Measurements from ENCODE around the gene SVIL.

Gene SVIL

DNA sequence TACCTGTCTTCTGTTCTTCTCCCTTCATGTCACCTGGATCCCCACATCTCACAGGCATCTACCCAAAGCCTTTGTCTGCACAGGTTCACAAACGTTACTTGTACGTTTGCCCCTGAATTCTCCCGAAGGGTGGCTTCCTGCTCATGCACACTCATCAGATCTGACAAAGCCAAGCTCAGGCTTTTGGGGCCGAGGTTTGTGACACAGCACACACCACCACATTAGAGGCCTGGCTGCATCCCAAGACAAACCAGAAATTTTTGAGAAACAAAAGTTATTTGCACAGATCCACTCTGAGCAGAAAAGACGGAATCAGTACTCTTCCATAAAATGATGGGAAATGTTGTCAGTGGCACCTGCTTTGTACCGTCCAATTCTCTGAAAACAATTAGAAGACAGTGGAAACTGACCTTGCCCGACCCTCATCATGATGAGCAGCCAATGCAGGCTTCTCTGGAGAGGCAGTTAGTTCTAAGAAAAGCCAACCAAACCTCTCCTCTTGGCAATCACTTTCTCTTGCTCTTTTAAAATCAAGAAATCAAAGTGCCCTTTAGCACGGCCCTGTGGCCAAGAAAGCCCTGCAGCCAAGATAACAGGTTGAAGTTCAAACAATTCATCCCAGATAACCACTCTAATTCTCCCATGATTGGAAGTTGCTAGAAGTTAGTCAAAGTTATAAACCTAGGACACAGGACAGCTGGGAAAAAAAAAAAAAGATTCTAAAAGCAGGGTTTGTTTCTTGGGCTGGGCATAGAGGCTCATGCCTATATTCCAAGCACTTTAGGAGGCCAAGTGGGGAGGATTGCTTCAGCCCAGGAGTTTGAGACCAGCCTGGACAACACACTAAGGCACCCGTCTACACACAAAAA lies 13.6 kb upstream of the SVIL start:
- H3K27me3 ChIP-seq (replicated peaks; ENCODE audit: control insufficient read depth, insufficient read depth, low read length) = no peaks in the 10 kb centered on the region
- H3K36me3 ChIP-seq (ENCODE audit: control insufficient read depth, insufficient read depth, low read length, severe bottlenecking) = peaks cover 8% of the 10 kb centered on the region
- DNase-seq (ENCODE audit: low read depth) = peak; percentile 28
- peaks cover 63% of the 10 kb centered on the region for H3K4me1 ChIP-seq (ENCODE audit: control insufficient read depth, insufficient read depth, low read length)
- peak overlapping the region; percentile 85 for H3K9ac ChIP-seq (ENCODE audit: low read length)
- H3K4me3 ChIP-seq (ENCODE audit: low read length) = peak overlapping the region; percentile 76
- no peaks in the 10 kb centered on the region for H3K9me3 ChIP-seq (ENCODE audit: control insufficient read depth, low read length)

DNA sequence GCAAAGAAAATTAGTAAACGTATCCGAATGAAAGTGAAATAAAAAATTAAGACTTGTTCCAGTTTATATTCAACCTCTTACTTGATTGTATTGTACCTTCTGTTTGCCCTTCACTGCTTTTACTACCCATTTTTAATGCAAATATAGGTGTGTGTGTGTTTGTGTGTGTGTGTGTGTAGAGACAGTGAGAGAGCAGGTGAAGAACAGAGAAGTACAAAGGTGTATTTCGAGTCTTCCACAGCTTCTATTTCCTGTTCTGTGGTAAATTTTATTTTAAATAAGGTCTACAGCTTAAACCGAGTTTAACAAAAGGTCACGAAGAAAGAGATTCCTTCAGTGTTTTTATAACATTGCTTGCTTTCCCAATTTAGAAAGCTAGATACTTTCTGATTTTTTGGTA lies 12.7 kb upstream of the SVIL start:
- Histone ChIP-seq H3K4me3 (ENCODE audit: low read length) (peak overlapping the region; percentile 76), H3K9me3 (ENCODE audit: control insufficient read depth, low read length) (no peaks in the 10 kb centered on the region), H3K4me1 (ENCODE audit: control insufficient read depth, insufficient read depth, low read length) (peaks cover 72% of the 10 kb centered on the region)

DNA sequence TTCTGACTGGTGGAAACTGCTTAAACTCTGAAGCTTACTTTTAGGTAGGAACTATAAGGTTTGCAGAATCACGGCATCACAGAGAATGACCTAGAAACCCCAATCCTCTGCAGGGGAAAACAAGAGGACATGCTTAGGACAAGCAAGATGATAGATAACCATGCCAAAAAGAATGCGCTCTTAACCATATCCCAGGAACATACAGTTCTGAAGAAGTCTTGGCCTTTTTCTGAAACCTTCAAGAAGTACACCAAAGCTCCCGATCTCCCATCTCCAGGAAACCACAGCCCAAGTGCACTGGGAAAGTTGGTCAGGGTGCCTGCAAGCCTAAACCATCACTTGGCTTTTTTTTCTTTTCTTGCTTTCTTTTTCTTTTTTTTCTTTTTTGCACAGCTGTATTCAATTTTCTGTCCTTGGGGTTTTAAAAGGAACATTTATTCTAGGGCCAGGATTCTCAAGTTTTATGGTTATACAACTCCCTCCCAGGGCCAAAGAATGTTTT lies 12.2 kb upstream of the SVIL start:
- DNase-seq (ENCODE audit: low read depth) = peak; percentile 87
- peak overlapping the region; percentile 76 for H3K4me3 ChIP-seq (ENCODE audit: low read length)

More for the DNA sequence above, 12.7 kb upstream of the SVIL start:
- peak; percentile 28 for DNase-seq (ENCODE audit: low read depth)
- peak overlapping the region; percentile 85 for H3K9ac ChIP-seq (ENCODE audit: low read length)
- no peaks in the 10 kb centered on the region for H3K27me3 ChIP-seq (replicated peaks; ENCODE audit: control insufficient read depth, insufficient read depth, low read length)
- H3K36me3 ChIP-seq (ENCODE audit: control insufficient read depth, insufficient read depth, low read length, severe bottlenecking) = peaks cover 6% of the 10 kb centered on the region

DNA sequence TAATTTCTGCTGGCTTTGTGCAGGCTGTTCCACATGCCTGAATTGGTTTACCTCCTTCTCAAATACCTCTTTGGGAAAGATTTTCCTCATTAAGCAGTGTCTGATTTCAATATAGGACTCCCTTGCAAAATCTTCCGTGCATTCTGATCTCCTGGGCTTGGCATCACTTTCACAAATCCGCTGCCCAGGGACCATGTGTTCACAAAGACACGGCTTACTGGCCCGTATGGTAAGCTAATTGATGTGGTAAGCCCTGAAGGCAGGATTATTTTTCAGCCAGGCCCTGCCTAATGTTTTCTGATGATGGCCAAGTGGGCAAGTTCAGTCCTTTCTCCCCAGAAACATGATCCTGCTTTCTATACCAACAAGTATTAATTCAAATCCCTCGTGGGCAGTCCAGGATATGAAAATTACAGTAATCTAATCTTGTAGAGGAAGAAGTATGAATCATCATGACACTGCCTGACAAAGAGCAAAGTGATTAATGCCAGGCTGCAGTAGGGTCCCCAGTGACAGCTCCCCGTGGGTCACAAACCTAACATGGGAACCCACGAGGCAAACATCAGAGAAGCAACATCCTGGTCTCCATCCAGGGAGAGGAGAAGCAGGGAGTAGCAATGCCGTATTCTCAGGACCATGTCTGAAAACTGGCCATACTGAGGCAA lies 11.6 kb upstream of the SVIL start:
- Histone ChIP-seq H3K9me3 (ENCODE audit: control insufficient read depth, low read length) (no peaks in the 10 kb centered on the region), H3K27me3 (replicated peaks; ENCODE audit: control insufficient read depth, insufficient read depth, low read length) (no peaks in the 10 kb centered on the region), H3K4me3 (ENCODE audit: low read length) (peak overlapping the region; percentile 76), H3K9ac (ENCODE audit: low read length) (peak overlapping the region; percentile 85), H3K36me3 (ENCODE audit: control insufficient read depth, insufficient read depth, low read length, severe bottlenecking) (peaks cover 4% of the 10 kb centered on the region), H3K4me1 (ENCODE audit: control insufficient read depth, insufficient read depth, low read length) (peaks cover 74% of the 10 kb centered on the region)
- peak; percentile 95 for DNase-seq (ENCODE audit: low read depth)

More for the DNA sequence above, 12.2 kb upstream of the SVIL start:
- Histone ChIP-seq H3K36me3 (ENCODE audit: control insufficient read depth, insufficient read depth, low read length, severe bottlenecking) (peaks cover 4% of the 10 kb centered on the region), H3K4me1 (ENCODE audit: control insufficient read depth, insufficient read depth, low read length) (peaks cover 74% of the 10 kb centered on the region), H3K27me3 (replicated peaks; ENCODE audit: control insufficient read depth, insufficient read depth, low read length) (no peaks in the 10 kb centered on the region), H3K9me3 (ENCODE audit: control insufficient read depth, low read length) (no peaks in the 10 kb centered on the region), H3K9ac (ENCODE audit: low read length) (peak overlapping the region; percentile 85)

DNA sequence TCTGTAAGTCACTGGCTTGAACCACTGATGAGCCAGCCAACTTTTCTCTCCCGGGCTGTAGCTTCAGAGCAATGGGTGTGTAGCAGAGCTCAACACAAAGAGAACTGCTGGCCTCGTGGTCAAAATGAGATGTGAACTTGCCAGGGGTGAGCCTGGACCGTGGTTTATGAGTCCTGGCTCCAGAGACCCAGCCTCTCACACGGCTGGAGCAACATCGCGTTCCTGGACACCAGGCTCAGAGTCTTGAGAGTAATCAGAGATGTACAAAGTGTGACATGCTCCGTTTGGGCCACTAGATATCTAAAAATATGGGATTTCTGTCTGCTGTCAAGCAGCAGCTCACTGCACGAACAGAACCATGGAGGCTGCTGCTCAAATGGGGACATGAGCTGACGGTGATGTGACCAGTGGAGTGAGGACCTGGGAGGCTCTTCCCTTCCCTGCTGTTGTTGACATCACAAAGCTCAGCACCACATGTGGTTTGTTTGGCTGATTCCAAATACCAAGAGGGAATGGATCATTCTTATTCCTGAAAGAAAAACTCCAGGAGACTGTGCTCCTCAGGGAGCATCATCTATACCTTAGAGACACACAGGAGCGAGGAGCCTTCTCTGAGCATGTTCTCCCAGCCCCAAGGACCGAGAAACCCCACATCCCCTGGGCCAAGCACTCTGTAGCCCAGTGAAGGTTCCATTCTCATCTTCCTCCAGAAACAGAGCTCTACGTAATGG lies 9.2 kb upstream of the SVIL start:
- no peak for DNase-seq (ENCODE audit: low read depth)
- peak overlapping the region; percentile 72 for H3K9ac ChIP-seq (ENCODE audit: low read length)
- H3K27me3 ChIP-seq (replicated peaks; ENCODE audit: control insufficient read depth, insufficient read depth, low read length) = no peaks in the 10 kb centered on the region
- peak overlapping the region; percentile 54 for H3K4me3 ChIP-seq (ENCODE audit: low read length)
- H3K9me3 ChIP-seq (ENCODE audit: control insufficient read depth, low read length) = no peaks in the 10 kb centered on the region
- peaks cover 65% of the 10 kb centered on the region for H3K4me1 ChIP-seq (ENCODE audit: control insufficient read depth, insufficient read depth, low read length)
- H3K36me3 ChIP-seq (ENCODE audit: control insufficient read depth, insufficient read depth, low read length, severe bottlenecking) = peaks cover 3% of the 10 kb centered on the region

DNA sequence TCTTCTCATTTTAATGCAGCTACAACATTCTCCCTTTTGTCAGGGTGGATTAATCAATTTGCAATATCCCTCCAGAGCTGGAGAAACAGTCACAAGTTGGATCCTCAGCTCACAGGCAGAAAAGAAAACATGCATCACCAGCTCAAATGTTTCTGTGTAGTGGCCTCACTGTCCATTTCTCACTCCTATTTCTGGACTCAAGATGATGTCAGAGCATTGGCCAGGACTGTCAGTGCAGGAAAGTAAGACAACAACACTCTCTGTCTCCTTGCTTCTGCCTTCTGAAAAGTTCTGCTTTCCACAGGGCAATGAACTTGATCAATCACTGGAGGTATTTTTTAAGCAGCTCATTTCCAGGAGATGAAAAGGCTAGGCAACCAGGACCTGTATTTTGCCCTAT lies 8.2 kb upstream of the SVIL start:
- peak; percentile 62 for DNase-seq (ENCODE audit: low read depth)
- H3K27me3 ChIP-seq (replicated peaks; ENCODE audit: control insufficient read depth, insufficient read depth, low read length) = no peaks in the 10 kb centered on the region
- peak overlapping the region; percentile 72 for H3K9ac ChIP-seq (ENCODE audit: low read length)
- H3K36me3 ChIP-seq (ENCODE audit: control insufficient read depth, insufficient read depth, low read length, severe bottlenecking) = peaks cover 3% of the 10 kb centered on the region
- H3K4me3 ChIP-seq (ENCODE audit: low read length) = peak overlapping the region; percentile 54
- no peaks in the 10 kb centered on the region for H3K9me3 ChIP-seq (ENCODE audit: control insufficient read depth, low read length)
- peaks cover 56% of the 10 kb centered on the region for H3K4me1 ChIP-seq (ENCODE audit: control insufficient read depth, insufficient read depth, low read length)

DNA sequence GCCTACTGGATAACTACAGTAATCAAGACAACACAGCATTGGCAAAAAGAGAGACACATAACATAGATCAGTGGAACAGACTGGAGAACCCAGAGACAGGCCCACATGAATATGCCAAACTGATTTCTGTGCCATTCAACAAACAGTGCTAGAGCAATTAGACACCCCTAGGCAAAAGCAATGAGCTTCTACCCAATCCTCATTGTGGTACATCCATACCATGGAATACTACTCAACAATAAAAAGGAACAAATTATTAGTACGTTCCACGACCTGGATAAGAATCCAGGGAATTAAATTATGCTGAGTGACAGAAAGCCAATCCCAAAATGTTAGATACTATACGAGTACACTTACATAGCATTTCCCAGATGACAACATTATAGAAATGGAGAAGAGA lies 2.8 kb upstream of the SVIL start:
- Histone ChIP-seq H3K36me3 (ENCODE audit: control insufficient read depth, insufficient read depth, low read length, severe bottlenecking) (peaks cover 11% of the 10 kb centered on the region), H3K4me1 (ENCODE audit: control insufficient read depth, insufficient read depth, low read length) (peaks cover 41% of the 10 kb centered on the region), H3K4me3 (ENCODE audit: low read length) (no peak overlapping the region), H3K9ac (ENCODE audit: low read length) (no peak overlapping the region), H3K27me3 (replicated peaks; ENCODE audit: control insufficient read depth, insufficient read depth, low read length) (no peaks in the 10 kb centered on the region), H3K9me3 (ENCODE audit: control insufficient read depth, low read length) (no peaks in the 10 kb centered on the region)
- no peak for DNase-seq (ENCODE audit: low read depth)

DNA sequence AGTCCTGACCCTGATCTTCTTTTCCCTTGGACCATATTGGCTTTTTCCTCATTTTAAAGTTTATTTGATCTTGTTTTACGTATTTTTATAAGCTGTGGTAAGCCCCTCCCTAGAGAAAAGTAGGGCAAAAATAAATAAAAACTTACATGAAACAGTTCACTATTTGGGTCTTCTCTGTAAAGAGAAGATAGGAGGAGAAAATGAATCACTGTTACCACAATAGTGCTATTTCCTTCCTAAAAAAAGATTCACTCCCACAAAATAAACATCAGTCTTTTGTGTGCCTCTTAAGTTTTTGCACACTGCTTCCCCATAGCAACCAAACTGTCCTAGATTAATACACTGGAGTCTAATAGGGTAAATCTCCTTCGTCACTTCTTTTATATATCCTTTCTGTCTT lies 1.4 kb upstream of the SVIL start:
- Histone ChIP-seq H3K9me3 (ENCODE audit: control insufficient read depth, low read length) (no peaks in the 10 kb centered on the region), H3K27me3 (replicated peaks; ENCODE audit: control insufficient read depth, insufficient read depth, low read length) (no peaks in the 10 kb centered on the region), H3K9ac (ENCODE audit: low read length) (peak overlapping the region; percentile 70), H3K4me1 (ENCODE audit: control insufficient read depth, insufficient read depth, low read length) (peaks cover 39% of the 10 kb centered on the region), H3K36me3 (ENCODE audit: control insufficient read depth, insufficient read depth, low read length, severe bottlenecking) (peaks cover 11% of the 10 kb centered on the region), H3K4me3 (ENCODE audit: low read length) (peak overlapping the region; percentile 75)
- peak; percentile 61 for DNase-seq (ENCODE audit: low read depth)

DNA sequence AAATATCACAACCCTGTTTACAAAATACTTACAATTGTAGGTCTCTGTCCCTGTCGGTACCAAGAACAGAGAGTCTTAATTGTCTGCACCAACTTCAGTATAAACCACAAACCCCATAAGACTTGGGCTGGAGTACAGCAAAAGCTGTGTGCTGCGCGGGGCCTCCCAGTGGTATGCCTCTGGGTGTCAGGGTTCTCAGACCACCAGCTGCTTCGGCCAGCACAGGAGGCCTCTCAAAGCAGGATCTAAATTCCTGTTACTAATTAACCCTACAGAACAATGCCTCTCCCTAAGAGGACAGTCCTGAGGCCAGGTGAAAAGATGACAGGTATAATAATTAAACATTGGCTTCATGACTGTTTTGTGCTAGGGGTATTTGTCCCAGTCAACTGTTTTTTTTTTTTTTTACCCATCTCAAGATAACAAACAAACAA lies 957 bp upstream of the SVIL start:
- peaks cover 39% of the 10 kb centered on the region for H3K4me1 ChIP-seq (ENCODE audit: control insufficient read depth, insufficient read depth, low read length)
- H3K9ac ChIP-seq (ENCODE audit: low read length) = peak overlapping the region; percentile 70
- peak overlapping the region; percentile 75 for H3K4me3 ChIP-seq (ENCODE audit: low read length)
- DNase-seq (ENCODE audit: low read depth) = peak; percentile 56
- no peaks in the 10 kb centered on the region for H3K9me3 ChIP-seq (ENCODE audit: control insufficient read depth, low read length)
- peaks cover 11% of the 10 kb centered on the region for H3K36me3 ChIP-seq (ENCODE audit: control insufficient read depth, insufficient read depth, low read length, severe bottlenecking)
- no peaks in the 10 kb centered on the region for H3K27me3 ChIP-seq (replicated peaks; ENCODE audit: control insufficient read depth, insufficient read depth, low read length)

DNA sequence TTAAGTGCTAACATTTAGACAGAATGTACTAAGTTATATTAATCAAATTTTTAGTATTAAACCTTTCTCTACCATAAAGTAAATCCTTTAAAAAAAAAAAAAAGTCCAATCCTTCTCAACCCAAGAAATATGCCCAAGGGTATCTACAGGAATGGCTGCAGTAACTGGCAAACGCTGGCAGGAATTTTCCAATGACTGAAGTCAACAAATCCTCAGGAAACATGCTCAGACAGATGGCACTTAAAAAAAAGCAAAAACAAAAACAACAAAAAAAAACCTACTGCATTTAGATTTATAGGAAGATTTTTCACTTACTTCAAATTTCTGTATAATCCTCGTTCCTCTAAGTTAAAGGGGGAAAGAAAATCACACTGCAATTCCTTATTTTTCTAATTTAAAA lies 666 bp downstream of the SVIL start:
- Histone ChIP-seq H3K4me3 (ENCODE audit: low read length) (peak overlapping the region; percentile 75), H3K9me3 (ENCODE audit: control insufficient read depth, low read length) (no peaks in the 10 kb centered on the region), H3K36me3 (ENCODE audit: control insufficient read depth, insufficient read depth, low read length, severe bottlenecking) (peaks cover 8% of the 10 kb centered on the region), H3K27me3 (replicated peaks; ENCODE audit: control insufficient read depth, insufficient read depth, low read length) (no peaks in the 10 kb centered on the region), H3K4me1 (ENCODE audit: control insufficient read depth, insufficient read depth, low read length) (peaks cover 48% of the 10 kb centered on the region), H3K9ac (ENCODE audit: low read length) (peak overlapping the region; percentile 70)
- no peak for DNase-seq (ENCODE audit: low read depth)

DNA sequence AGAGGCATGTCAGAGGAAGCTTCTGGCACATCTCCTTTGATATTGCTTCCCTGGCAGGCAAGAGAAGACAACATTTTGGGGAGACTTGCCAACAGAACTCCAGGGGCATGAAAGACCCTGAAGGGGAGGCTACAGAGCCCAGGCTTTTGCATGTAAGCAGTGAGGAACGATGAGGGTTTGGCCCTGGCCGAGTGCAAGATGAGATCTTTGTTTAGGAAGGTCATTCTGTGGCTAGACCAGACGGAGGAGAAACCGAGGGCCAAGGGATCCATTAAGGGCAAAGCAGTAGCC lies 3.8 kb downstream of the SVIL start:
- no peaks in the 10 kb centered on the region for H3K9me3 ChIP-seq (ENCODE audit: control insufficient read depth, low read length)
- peaks cover 59% of the 10 kb centered on the region for H3K4me1 ChIP-seq (ENCODE audit: control insufficient read depth, insufficient read depth, low read length)
- no peaks in the 10 kb centered on the region for H3K27me3 ChIP-seq (replicated peaks; ENCODE audit: control insufficient read depth, insufficient read depth, low read length)
- no peaks in the 10 kb centered on the region for H3K36me3 ChIP-seq (ENCODE audit: control insufficient read depth, insufficient read depth, low read length, severe bottlenecking)
- H3K9ac ChIP-seq (ENCODE audit: low read length) = no peak overlapping the region
- DNase-seq (ENCODE audit: low read depth) = no peak
- H3K4me3 ChIP-seq (ENCODE audit: low read length) = no peak overlapping the region
